LNCaP clone FGC (cell line): Measurements from ENCODE around the gene EHHADH.
A peak's percentile ranks its signal among the peaks of the same experiment; 100 is the strongest.
"Not testable (repeated sequence)": the region's sequence is repeated elsewhere in the genome, so short reads cannot be mapped to it uniquely, and the experiment has no call there.

Source experiments
- DNase-seq: peaks from one replicate; pipeline ENCODE4 v3.0.0-alpha.2; 2011; ENCODE audit warnings: low read depth
- H3K4me3 ChIP-seq: 2 replicates; pipeline ENCODE4 v1.5.1; 2011; ENCODE audit warnings: mild to moderate bottlenecking, low read depth, low read length, control low read depth
- TF ChIP-seq, protein P1 (sequence below): IDR thresholded peaks from 2 replicates; pipeline ENCODE4 v1.5.1; 2012; ENCODE audit warnings: mild to moderate bottlenecking; ENCODE audit not compliant: control insufficient read depth, insufficient read depth; ENCODE audit errors: extremely low read depth

The EHHADH gene

DNA sequence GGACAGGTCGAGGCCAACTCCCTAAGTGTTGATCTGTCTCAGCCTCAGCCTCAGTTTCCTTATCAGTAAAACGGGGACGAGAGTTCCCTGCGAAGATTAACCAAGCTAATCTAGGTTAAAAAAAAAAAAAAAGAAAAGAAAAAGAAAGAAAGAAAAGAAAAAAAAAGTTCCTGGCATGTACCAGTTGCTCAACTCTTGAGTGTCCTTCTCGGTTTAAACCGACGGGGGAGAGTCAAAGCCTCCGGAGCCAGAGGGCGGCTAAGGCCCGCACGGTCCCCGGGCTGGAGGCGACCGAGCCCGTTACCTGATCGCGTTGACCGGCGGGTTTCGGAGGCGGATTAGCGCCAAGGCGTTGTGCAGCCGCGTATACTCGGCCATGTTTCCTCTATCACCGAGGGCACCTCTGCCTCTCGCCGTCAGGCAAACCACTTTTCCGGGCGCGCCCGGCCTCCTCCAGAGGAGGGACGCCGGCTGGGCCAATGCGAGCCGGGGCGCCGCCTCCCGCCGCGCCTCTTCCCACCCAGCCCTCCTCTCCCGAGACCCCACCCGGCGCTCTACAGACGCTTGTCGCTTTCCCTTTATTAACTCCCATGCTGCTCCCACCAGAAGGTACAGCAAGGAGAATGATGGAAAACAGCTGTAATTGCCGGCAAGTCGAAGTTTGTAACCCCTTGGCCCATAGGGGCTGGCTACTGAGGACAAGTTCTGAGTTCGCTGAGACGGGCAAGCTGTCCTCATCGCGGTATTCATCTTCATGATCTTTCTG is at the start of gene EHHADH:
TSS of gene EHHADH (minus strand) at position 405 of the 766 bp plus-strand sequence. CDS start at position 378, 27 bp downstream.
- TF ChIP-seq, protein P1, sequence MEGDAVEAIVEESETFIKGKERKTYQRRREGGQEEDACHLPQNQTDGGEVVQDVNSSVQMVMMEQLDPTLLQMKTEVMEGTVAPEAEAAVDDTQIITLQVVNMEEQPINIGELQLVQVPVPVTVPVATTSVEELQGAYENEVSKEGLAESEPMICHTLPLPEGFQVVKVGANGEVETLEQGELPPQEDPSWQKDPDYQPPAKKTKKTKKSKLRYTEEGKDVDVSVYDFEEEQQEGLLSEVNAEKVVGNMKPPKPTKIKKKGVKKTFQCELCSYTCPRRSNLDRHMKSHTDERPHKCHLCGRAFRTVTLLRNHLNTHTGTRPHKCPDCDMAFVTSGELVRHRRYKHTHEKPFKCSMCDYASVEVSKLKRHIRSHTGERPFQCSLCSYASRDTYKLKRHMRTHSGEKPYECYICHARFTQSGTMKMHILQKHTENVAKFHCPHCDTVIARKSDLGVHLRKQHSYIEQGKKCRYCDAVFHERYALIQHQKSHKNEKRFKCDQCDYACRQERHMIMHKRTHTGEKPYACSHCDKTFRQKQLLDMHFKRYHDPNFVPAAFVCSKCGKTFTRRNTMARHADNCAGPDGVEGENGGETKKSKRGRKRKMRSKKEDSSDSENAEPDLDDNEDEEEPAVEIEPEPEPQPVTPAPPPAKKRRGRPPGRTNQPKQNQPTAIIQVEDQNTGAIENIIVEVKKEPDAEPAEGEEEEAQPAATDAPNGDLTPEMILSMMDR, result no peak
- no peak for DNase-seq
- no peak within 1 kb of the TSS for H3K4me3 ChIP-seq

DNA sequence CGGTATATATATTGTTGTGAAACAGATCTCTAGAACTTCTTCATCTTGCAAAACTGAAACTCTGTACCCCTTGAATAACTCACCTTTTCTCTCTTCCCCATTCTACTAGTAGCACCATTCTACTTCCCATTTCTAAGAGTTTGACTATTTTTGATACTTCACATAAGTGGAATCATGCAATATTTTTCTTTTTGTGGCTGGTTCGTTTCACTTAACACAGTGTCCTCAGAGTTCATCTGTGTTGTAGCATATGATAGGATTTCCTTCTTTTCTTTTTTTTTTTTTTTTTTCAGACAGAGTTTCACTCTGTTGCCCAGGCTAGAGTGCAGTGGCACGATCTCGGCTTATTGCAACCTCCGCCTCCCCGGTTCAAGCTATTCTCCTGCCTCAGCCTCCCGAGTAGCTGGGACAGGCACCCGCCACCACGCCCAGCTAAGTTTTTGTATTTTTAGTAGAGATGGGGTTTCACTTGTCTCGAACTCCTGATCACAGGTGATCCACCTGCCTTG is 46.1 kb upstream of the EHHADH start:
- not testable (repeated sequence) for H3K4me3 ChIP-seq, DNase-seq

DNA sequence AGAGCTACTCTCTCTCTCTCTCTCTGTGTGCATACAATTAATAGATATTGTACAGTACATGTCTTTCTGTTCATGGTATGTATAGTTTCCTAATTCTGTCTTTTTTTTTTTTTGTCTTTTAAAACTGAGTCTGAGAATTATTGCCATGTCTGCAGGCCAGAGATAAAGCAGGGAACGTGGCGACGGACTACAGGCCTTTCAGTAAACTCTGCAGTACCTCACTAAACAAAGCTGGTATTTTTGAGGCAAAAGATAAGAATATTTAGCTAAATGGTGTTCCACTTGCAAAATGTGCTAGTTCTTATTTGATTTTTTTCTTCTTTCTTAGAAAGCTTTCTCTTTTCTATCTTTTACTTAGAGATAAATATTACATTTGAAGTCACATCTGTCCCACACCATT is 44.0 kb upstream of the EHHADH start:
- no peak for DNase-seq
- TF ChIP-seq, protein P1, result no peak
- H3K4me3 ChIP-seq, result no peak overlapping the region

DNA sequence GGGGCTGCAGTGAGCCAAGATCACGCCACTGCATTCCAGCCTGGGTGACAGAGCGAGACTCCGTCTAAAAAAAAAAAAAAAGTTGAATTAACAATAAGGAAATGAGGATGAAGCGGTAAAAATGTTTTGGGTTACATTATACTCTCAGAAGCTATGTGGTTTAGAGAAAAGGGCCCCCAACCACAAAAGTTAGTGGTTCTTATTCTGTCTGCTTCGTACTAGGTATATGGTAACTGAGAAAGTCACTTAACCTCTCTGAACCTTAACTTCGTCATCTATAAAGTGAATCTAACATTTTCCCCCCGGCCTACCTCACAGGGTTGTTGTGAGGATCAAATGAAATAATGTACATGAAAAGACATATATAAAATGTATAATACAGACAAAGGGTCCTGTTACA is 38.4 kb upstream of the EHHADH start:
- DNase-seq, result no peak
- no peak overlapping the region for H3K4me3 ChIP-seq
- TF ChIP-seq, protein P1, result no peak

DNA sequence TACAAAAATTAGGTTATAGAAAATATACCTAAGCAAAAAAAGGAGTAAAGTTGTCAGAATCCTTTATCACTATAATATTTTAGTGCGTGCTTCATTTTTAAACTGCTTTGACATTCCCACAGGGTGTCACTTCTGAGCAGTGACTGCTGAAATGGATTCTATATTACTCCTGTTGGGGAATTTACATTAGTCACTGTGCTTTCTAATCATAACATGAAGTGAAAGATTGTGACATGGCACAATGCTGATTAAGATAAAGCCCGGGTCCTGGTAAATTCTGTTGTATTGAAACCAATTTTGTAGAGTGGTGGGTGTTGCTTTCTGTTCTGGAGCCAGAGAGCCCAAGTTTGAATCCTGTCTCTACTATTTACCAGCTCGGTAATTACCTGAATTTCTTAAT is 36.4 kb upstream of the EHHADH start:
- no peak overlapping the region for H3K4me3 ChIP-seq
- TF ChIP-seq, protein P1, result peak; percentile 16; the same call in 1 of the 2 replicates
- no peak for DNase-seq

DNA sequence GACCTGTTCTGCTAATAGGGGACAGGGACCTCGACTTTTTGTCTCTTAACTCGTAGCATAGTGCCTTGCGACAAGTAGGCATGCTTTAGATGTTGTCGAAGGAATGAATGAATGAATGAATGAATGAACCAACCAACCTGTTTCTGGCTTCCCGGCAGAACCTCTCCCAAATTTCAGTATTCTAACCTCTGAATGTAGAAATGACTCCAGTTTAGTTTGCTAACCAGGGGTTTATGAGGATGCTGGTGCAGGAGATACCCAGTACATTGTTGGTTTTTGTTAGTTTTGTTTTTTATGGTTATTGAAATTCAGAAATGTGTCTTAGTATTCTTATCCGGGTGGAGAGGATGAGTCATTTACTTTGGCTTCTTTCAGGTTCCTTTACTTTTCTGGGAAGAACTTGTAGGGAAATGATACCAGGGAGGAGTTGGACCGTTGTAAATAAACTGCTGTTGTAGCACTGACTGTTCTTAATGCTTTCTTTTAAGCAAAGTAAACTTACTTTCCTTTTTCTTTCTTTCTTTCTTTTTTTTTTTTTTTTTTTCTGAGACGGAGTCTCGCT is 29.6 kb upstream of the EHHADH start:
- H3K4me3 ChIP-seq, result peak overlapping the region; percentile 96
- TF ChIP-seq, protein P1, result no peak
- DNase-seq, result no peak

DNA sequence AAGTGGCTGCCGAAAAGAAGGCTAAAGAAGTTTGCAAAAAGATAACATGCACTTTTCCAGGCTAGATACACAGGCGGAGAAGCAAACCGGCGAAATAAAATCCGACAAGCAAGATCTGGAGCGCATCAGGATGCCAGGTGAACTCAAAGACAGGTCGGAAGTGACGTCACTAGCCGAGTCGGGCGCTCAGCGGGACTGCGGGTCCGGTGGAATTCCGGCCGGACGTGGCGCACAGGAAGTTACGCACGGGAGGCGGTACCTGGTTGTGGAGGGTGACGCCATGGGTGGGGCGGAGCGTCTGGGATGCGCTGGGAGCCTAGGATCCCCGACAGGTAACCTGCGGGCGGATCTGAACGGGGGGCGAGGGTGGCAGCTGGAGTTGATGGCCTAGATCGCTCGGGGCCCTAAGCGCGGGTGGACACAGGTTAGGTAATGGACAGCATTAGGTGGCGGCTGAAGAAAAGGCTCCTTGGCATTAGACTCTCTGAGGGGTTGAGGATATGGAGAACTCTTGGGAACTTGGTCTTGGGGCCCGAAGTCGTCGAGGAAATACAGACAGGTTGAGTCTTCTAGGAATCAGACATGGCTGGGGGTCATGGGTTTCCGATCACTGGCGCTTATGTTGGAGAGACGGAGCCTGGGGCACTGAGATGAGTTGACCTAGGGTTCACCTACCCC is 29.0 kb upstream of the EHHADH start:
- peak; percentile 91 for DNase-seq
- TF ChIP-seq, protein P1, result no peak
- peak overlapping the region; percentile 96 for H3K4me3 ChIP-seq
